Stomach (tissue), 4 donors: ENCODE data around the gene NIPAL3.

Experiments used
- CTCF ChIP-seq, 7 experiments: fragments of 450-650 bp in 4 of 7; fragments of 200-600 bp in 3 of 7; sonication (generic) in 3 of 7; IDR thresholded peaks; one replicate each; pipeline ENCODE4 v1.5.1; 2016 to 2019; ENCODE audit warnings: antibody characterized with exemption in 7 of 7, control low read depth in 2 of 7, mild to moderate bottlenecking in 1 of 7
- POLR2AphosphoS5 ChIP-seq, 3 donors: sonication (generic); formaldehyde crosslinking; IDR thresholded peaks; one replicate each; pipeline ENCODE4 v1.6.1; 2016; ENCODE audit warnings: antibody characterized with exemption in 3 of 3

- TF ChIP-seq CTCF (IDR thresholded peaks at IDR 0.05) (no peak), POLR2AphosphoS5 (IDR thresholded peaks at IDR 0.05) (no peak)
These were observed 39.7 kb downstream of the NIPAL3 start for GRCh38 chr1:24455272-24455671.
